ENCODE results near the gene LOC128125822.

Gene LOC128125822

GRCh38 chr6:63565727-63566596 is 6.3 kb upstream of the LOC128125822 start:
- Mint-ChIP-seq H3K27me3 (peaks cover 0 to 4% of the 10 kb centered on the region in 2 donors), H3K4me3 (no peak overlapping the region), H3K36me3 (no peaks in the 10 kb centered on the region), H3K9me3 (no peaks in the 10 kb centered on the region), H3K4me1 (peaks cover 0 to 2% of the 10 kb centered on the region in 2 donors), H3K27ac (no peak overlapping the region)
- no peak for ATAC-seq (replicated peaks)
- no peak for DNase-seq

GRCh38 chr6:63567966-63568365 is 4.3 kb upstream of the LOC128125822 start:
- Mint-ChIP-seq H3K4me1 (peaks cover 0 to 5% of the 10 kb centered on the region in 2 donors), H3K27ac (no peak overlapping the region), H3K4me3 (no peak overlapping the region), H3K36me3 (peaks cover 0 to 2% of the 10 kb centered on the region in 2 donors), H3K9me3 (no peaks in the 10 kb centered on the region), H3K27me3 (peaks cover 0 to 4% of the 10 kb centered on the region in 2 donors)
- ATAC-seq (replicated peaks), result no peak
- no peak for DNase-seq

GRCh38 chr6:63571361-63572043 is 778 bp upstream of the LOC128125822 start:
- Mint-ChIP-seq H3K4me1 (peaks cover 9 to 21% of the 10 kb centered on the region in 2 donors), H3K9me3 (no peaks in the 10 kb centered on the region), H3K36me3 (peaks cover 2 to 15% of the 10 kb centered on the region in 2 donors), H3K27ac (peak overlapping the region; percentile 98), H3K27me3 (no peaks in the 10 kb centered on the region), H3K4me3 (peak overlapping the region; percentile 90 to 92)
- DNase-seq (peak; percentile 55), ATAC-seq (replicated peaks) (peak; percentile 26 to 31)

- DNase-seq (no peak), ATAC-seq (replicated peaks) (peak; percentile 10 to 19)
- Mint-ChIP-seq H3K27me3 (no peaks in the 10 kb centered on the region), H3K4me1 (peaks cover 9 to 21% of the 10 kb centered on the region in 2 donors), H3K9me3 (no peaks in the 10 kb centered on the region), H3K4me3 (peak overlapping the region; percentile 90 to 92), H3K36me3 (peaks cover 5 to 21% of the 10 kb centered on the region in 2 donors), H3K27ac (peak overlapping the region; percentile 98)
Measured at GRCh38 chr6:63572747-63573075, 431 bp downstream of the LOC128125822 start.

GRCh38 chr6:63573076-63573898 is 1.0 kb downstream of the LOC128125822 start:
- H3K4me1 Mint-ChIP-seq, result peaks cover 9 to 21% of the 10 kb centered on the region in 2 donors
- ATAC-seq (replicated peaks) (peak; percentile 46 to 47), DNase-seq (peak; percentile 63)
- no peaks in the 10 kb centered on the region for H3K9me3 Mint-ChIP-seq
- H3K4me3 Mint-ChIP-seq, result peak overlapping the region; percentile 90 to 92
- H3K27me3 Mint-ChIP-seq, result no peaks in the 10 kb centered on the region
- peak overlapping the region; percentile 98 for H3K27ac Mint-ChIP-seq
- peaks cover 5 to 21% of the 10 kb centered on the region in 2 donors for H3K36me3 Mint-ChIP-seq

- H3K4me3 Mint-ChIP-seq, result peak overlapping the region; percentile 90 to 92
- peak overlapping the region; percentile 98 for H3K27ac Mint-ChIP-seq
- ATAC-seq (replicated peaks), result peak in 1 of 2 donors; percentile 5
- peaks cover 5 to 21% of the 10 kb centered on the region in 2 donors for H3K36me3 Mint-ChIP-seq
- DNase-seq, result no peak
- peaks cover 9 to 21% of the 10 kb centered on the region in 2 donors for H3K4me1 Mint-ChIP-seq
- H3K9me3 Mint-ChIP-seq, result no peaks in the 10 kb centered on the region
- H3K27me3 Mint-ChIP-seq, result no peaks in the 10 kb centered on the region
Measured at GRCh38 chr6:63573899-63574553, 1.7 kb downstream of the LOC128125822 start.

- ATAC-seq (replicated peaks) (no peak), DNase-seq (no peak)
- Mint-ChIP-seq H3K9me3 (no peaks in the 10 kb centered on the region), H3K4me3 (peak overlapping the region; percentile 90 to 92), H3K27ac (peak overlapping the region; percentile 98), H3K4me1 (peaks cover 9 to 21% of the 10 kb centered on the region in 2 donors), H3K36me3 (peaks cover 5 to 21% of the 10 kb centered on the region in 2 donors), H3K27me3 (no peaks in the 10 kb centered on the region)
Measured at GRCh38 chr6:63574554-63574900, 2.2 kb downstream of the LOC128125822 start.

- DNase-seq (no peak), ATAC-seq (replicated peaks) (no peak)
- no peaks in the 10 kb centered on the region for H3K9me3 Mint-ChIP-seq
- H3K27ac Mint-ChIP-seq, result no peak overlapping the region
- peaks cover 9 to 21% of the 10 kb centered on the region in 2 donors for H3K4me1 Mint-ChIP-seq
- H3K4me3 Mint-ChIP-seq, result no peak overlapping the region
- no peaks in the 10 kb centered on the region for H3K27me3 Mint-ChIP-seq
- peaks cover 13 to 35% of the 10 kb centered on the region in 2 donors for H3K36me3 Mint-ChIP-seq
Measured at GRCh38 chr6:63576147-63576772, 4.0 kb downstream of the LOC128125822 start.

- ATAC-seq (replicated peaks), result no peak
- H3K27ac Mint-ChIP-seq, result peak overlapping the region; percentile 47
- H3K4me3 Mint-ChIP-seq, result no peak overlapping the region
- H3K36me3 Mint-ChIP-seq, result peaks cover 13 to 39% of the 10 kb centered on the region in 2 donors
- no peak for DNase-seq
- H3K9me3 Mint-ChIP-seq, result no peaks in the 10 kb centered on the region
- peaks cover 6 to 21% of the 10 kb centered on the region in 2 donors for H3K4me1 Mint-ChIP-seq
- H3K27me3 Mint-ChIP-seq, result no peaks in the 10 kb centered on the region
Measured at GRCh38 chr6:63576985-63577712, 4.9 kb downstream of the LOC128125822 start.

- peaks cover 6 to 19% of the 10 kb centered on the region in 2 donors for H3K4me1 Mint-ChIP-seq
- H3K9me3 Mint-ChIP-seq, result no peaks in the 10 kb centered on the region
- H3K27ac Mint-ChIP-seq, result no peak overlapping the region
- no peak overlapping the region for H3K4me3 Mint-ChIP-seq
- ATAC-seq (replicated peaks) (no peak), DNase-seq (no peak)
- peaks cover 11 to 48% of the 10 kb centered on the region in 2 donors for H3K36me3 Mint-ChIP-seq
- H3K27me3 Mint-ChIP-seq, result no peaks in the 10 kb centered on the region
Measured at GRCh38 chr6:63578757-63579156, 6.5 kb downstream of the LOC128125822 start.

- Mint-ChIP-seq H3K9me3 (no peaks in the 10 kb centered on the region), H3K4me1 (peaks cover 3 to 5% of the 10 kb centered on the region in 2 donors), H3K27me3 (no peaks in the 10 kb centered on the region), H3K4me3 (no peak overlapping the region), H3K36me3 (peaks cover 13 to 44% of the 10 kb centered on the region in 2 donors), H3K27ac (no peak overlapping the region)
- DNase-seq, result no peak
- no peak for ATAC-seq (replicated peaks)
Measured at GRCh38 chr6:63579937-63580703, 7.8 kb downstream of the LOC128125822 start.

GRCh38 chr6:63580704-63580961 is 8.4 kb downstream of the LOC128125822 start:
- Mint-ChIP-seq H3K4me3 (no peak overlapping the region), H3K36me3 (peaks cover 15 to 44% of the 10 kb centered on the region in 2 donors), H3K9me3 (no peaks in the 10 kb centered on the region), H3K27ac (no peak overlapping the region), H3K27me3 (no peaks in the 10 kb centered on the region), H3K4me1 (peaks cover 3 to 5% of the 10 kb centered on the region in 2 donors)
- ATAC-seq (replicated peaks) (no peak), DNase-seq (no peak)
